SK-N-SH (cell line): Measurements from ENCODE around the gene ZNF628. TPM values are rescaled to one million over a fixed set of nuclear protein-coding genes. Genes with fewer than 3 reads are reported as not detected.

Experiments
- CTCF ChIA-PET: fragments of 300-600, 350-600 bp; formaldehyde crosslinking; extraction: SDS; loops from one replicate; lab custom pipeline; 2021; lab: Yijun Ruan, JAX
- POLR2A ChIA-PET: fragments of 350-600 bp; sonication (Branson Sonifier 250); formaldehyde crosslinking; extraction: SDS; loops from one replicate; lab custom pipeline; 2020; ENCODE audit warnings: antibody characterized with exemption, inconsistent platforms; lab: Yijun Ruan, JAX
- DNase-seq: peaks from one replicate; pipeline ENCODE4 v3.0.0; 2012
- H2AFZ ChIP-seq: fragments of 200-600 bp; sonication (generic); 2 replicates; pipeline ENCODE4 v1.8.1; 2016; ENCODE audit warnings: antibody characterized with exemption, mild to moderate bottlenecking, low read depth
- H3F3A ChIP-seq: fragments of 200-600 bp; sonication (generic); replicated peaks from 2 replicates; pipeline ENCODE3; 2016; ENCODE audit warnings: antibody characterized with exemption, mild to moderate bottlenecking; ENCODE audit not compliant: insufficient read depth
- H3K27ac ChIP-seq, 2 experiments: fragments of 200-500 bp in 1 of 2; fragments of 200-600 bp in 1 of 2; sonication (Bioruptor generic) in 1 of 2; sonication (generic), shearing (Covaris generic) in 1 of 2; 2 replicates each; pipeline versions ENCODE4 v1.5.1 to v1.6.1; 2014 to 2016; ENCODE audit warnings: low read depth in 2 of 2, inconsistent platforms in 1 of 2, low read length in 1 of 2, mild to moderate bottlenecking in 1 of 2, mixed read lengths in 1 of 2
- H3K27me3 ChIP-seq: fragments of 200-600 bp; sonication (generic), shearing (Covaris generic); 2 replicates; pipeline ENCODE4 v1.6.1; 2016; ENCODE audit warnings: mixed run types; ENCODE audit not compliant: insufficient read depth
- H3K36me3 ChIP-seq, 2 experiments: fragments of 200-500 bp in 1 of 2; fragments of 200-600 bp in 1 of 2; sonication (Bioruptor generic) in 1 of 2; sonication (generic) in 1 of 2; replicated peaks in 1 of 2; 2 replicates each; pipeline versions ENCODE3 to v1.5.1; 2014 to 2016; ENCODE audit warnings: low read length in 1 of 2, mild to moderate bottlenecking in 1 of 2; ENCODE audit not compliant: insufficient read depth in 2 of 2, control insufficient read depth in 1 of 2
- H3K4me1 ChIP-seq, 2 experiments: fragments of 200-500 bp in 1 of 2; fragments of 200-600 bp in 1 of 2; sonication (Bioruptor generic) in 1 of 2; sonication (generic), shearing (Covaris generic) in 1 of 2; 2 replicates each; pipeline versions ENCODE4 v1.5.1 to v1.6.1; 2014 to 2016; ENCODE audit warnings: low read depth in 1 of 2, low read length in 1 of 2, mixed run types in 1 of 2; ENCODE audit not compliant: insufficient read depth in 2 of 2, control insufficient read depth in 1 of 2
- H3K4me2 ChIP-seq: fragments of 200-600 bp; sonication (generic), shearing (Covaris generic); 2 replicates; pipeline ENCODE4 v1.6.1; 2017; ENCODE audit warnings: mixed run types
- H3K4me3 ChIP-seq, 2 experiments: fragments of 200-500 bp in 1 of 2; fragments of 200-600 bp in 1 of 2; sonication (Bioruptor generic) in 1 of 2; sonication (generic), shearing (Covaris generic) in 1 of 2; 2 replicates each; pipeline versions ENCODE4 v1.5.1 to v1.8.1; 2014 to 2016; ENCODE audit warnings: low read depth in 2 of 2, inconsistent platforms in 1 of 2, low read length in 1 of 2, mild to moderate bottlenecking in 1 of 2, mixed read lengths in 1 of 2, moderate library complexity in 1 of 2
- H3K79me2 ChIP-seq: fragments of 200-600 bp; sonication (generic); 2 replicates; pipeline ENCODE4 v1.8.1; 2017; ENCODE audit warnings: mild to moderate bottlenecking; ENCODE audit not compliant: insufficient read depth
- H3K9ac ChIP-seq: fragments of 200-600 bp; sonication (generic); 2 replicates; pipeline ENCODE4 v1.6.1; 2017; ENCODE audit warnings: mixed run types
- H3K9me2 ChIP-seq: fragments of 200-600 bp; sonication (generic); 2 replicates; pipeline ENCODE4 v1.6.1; 2017; ENCODE audit warnings: mixed run types
- H3K9me3 ChIP-seq: fragments of 200-600 bp; sonication (generic); 2 replicates; pipeline ENCODE4 v1.6.1; 2017; ENCODE audit warnings: mixed run types, mild to moderate bottlenecking, moderate library complexity
- H4K20me1 ChIP-seq: fragments of 200-600 bp; sonication (generic); 2 replicates; pipeline ENCODE4 v1.6.1; 2017; ENCODE audit warnings: mild to moderate bottlenecking, mixed run types; ENCODE audit not compliant: insufficient read depth
- CHD2 ChIP-seq: fragments of 150-350 bp; IDR thresholded peaks from 2 replicates; pipeline ENCODE4 v1.6.1; 2018; ENCODE audit warnings: low read length; ENCODE audit not compliant: partially characterized antibody
- EZH2phosphoT487 ChIP-seq: fragments of 200-600 bp; sonication (generic); IDR thresholded peaks from 2 replicates; pipeline ENCODE4 v1.6.1; 2017; ENCODE audit warnings: low read depth, mixed run types, mild to moderate bottlenecking, antibody characterized with exemption, moderate library complexity, borderline replicate concordance
- FOXM1 ChIP-seq: IDR thresholded peaks from 2 replicates; pipeline ENCODE4 v1.4.0; 2012; ENCODE audit warnings: low read depth, mild to moderate bottlenecking
- GABPA ChIP-seq: IDR thresholded peaks from 2 replicates; pipeline ENCODE4 v1.4.0; 2012; ENCODE audit warnings: low read depth, mild to moderate bottlenecking
- GATA2 ChIP-seq: sonication (generic); formaldehyde crosslinking; IDR thresholded peaks from 2 replicates; pipeline ENCODE4 v1.5.0; 2020; ENCODE audit warnings: mild to moderate bottlenecking, missing genetic modification reagents
- MXI1 ChIP-seq: IDR thresholded peaks from 2 replicates; pipeline ENCODE4 v1.6.1; 2012; ENCODE audit warnings: mild to moderate bottlenecking, low read depth, low read length, improper control_type of control experiment
- NFIC ChIP-seq: IDR thresholded peaks from 2 replicates; pipeline ENCODE4 v1.4.0; 2012; ENCODE audit warnings: borderline replicate concordance
- POLR2AphosphoS5 ChIP-seq: IDR thresholded peaks from 2 replicates; pipeline ENCODE4 v1.6.1; 2012; ENCODE audit warnings: low read depth, low read length
- RAD21 ChIP-seq: IDR thresholded peaks from 2 replicates; pipeline ENCODE4 v1.6.1; 2012; ENCODE audit warnings: mild to moderate bottlenecking, low read length
- SMC3 ChIP-seq: IDR thresholded peaks from 2 replicates; pipeline ENCODE4 v1.6.1; 2012; ENCODE audit warnings: low read depth, low read length, improper control_type of control experiment
- TAF1 ChIP-seq: IDR thresholded peaks from 2 replicates; pipeline ENCODE4 v1.6.1; 2012; ENCODE audit warnings: low read depth, mild to moderate bottlenecking, low read length, moderate library complexity, borderline replicate concordance
- TCF12 ChIP-seq: IDR thresholded peaks from 2 replicates; pipeline ENCODE4 v1.4.0; 2012
- WGBS: methylation state at CpG from one replicate; pipeline ENCODE4 v1.1.6; 2017; ENCODE audit warnings: low lambda C conversion rate; 5-methylcytosine and 5-hydroxymethylcytosine counted together
- polyA plus RNA-seq, 3 experiments: library from polyadenylated mRNA; depleted of rRNA; stranded (reverse); fragments of >200 nt; gene quantifications; 2 replicates each; pipeline ENCODE4 v1.2.3, GENCODE V29; 2012
- TF ChIP-seq, protein P1 (sequence below): fragments of 200-600 bp; sonication (generic); IDR thresholded peaks from 2 replicates; pipeline ENCODE4 v1.6.1; 2017; ENCODE audit warnings: antibody characterized with exemption, mild to moderate bottlenecking, moderate library complexity
- TF ChIP-seq, protein P2 (sequence below): IDR thresholded peaks from 2 replicates; pipeline ENCODE4 v1.4.0; 2012; ENCODE audit warnings: low read depth, borderline replicate concordance
- TF ChIP-seq, protein P3 (sequence below): IDR thresholded peaks from 2 replicates; pipeline ENCODE4; 2012
- TF ChIP-seq, protein P4 (sequence below): IDR thresholded peaks from 2 replicates; pipeline ENCODE4 v1.4.0; 2012; ENCODE audit warnings: low read depth, borderline replicate concordance

Gene ZNF628
- polyA plus RNA-seq, 1 of the 3 experiments (the other 2 are of a cell fraction) = 1.6 TPM

DNA sequence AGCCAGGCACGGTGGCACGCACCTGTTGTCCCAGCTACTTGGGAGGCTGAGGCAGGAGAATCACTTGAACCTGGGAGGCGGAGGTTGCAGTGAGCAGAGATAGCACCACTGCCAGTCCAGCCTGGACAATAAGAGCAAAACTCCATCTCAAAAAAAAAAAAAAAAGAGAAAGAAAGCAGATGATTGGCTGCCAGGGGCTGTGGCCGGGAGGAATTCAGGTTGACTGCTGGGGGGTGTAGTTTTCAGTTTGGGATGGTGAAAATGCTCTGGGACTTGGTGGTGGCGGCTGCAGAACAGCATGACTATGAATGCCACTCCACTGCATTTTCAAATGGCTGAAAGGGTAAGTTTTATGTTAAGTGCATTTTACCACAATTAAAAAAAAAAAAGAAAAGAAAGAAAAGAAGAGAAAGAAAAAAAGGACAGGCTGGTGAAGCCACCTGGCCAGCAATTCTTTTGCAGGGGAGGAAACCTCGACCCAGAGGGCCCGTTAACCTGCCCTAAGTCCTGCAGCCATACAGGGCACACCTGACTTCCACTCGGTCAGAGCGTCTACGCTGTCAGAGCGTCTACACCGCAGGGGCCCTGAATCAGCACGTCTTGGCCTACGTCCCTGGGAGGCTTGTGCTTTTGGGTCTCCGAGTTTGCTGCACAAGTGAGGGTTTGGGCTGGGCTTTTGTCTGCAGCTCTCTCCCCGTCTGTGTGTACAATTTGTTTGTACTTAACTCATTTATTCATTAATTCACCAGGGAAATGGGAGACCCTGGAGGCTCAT is 18.5 kb upstream of the ZNF628 start:
- Histone ChIP-seq H3K36me3 (no peaks in the 10 kb centered on the region), H3K79me2 (peaks cover 12% of the 10 kb centered on the region; the same call in 1 of the 2 replicates), H2AFZ (no peak overlapping the region), H3K4me1 (peaks cover 9 to 21% of the 10 kb centered on the region in 2 experiments; a peak in 2 of 4 replicates), H3K4me3 (no peak overlapping the region), H3K9me2 (no peaks in the 10 kb centered on the region), H3K27me3 (no peaks in the 10 kb centered on the region), H3K9ac (no peak overlapping the region), H3K9me3 (no peaks in the 10 kb centered on the region), H3F3A (peaks cover 26% of the 10 kb centered on the region), H3K27ac (no peak overlapping the region), H4K20me1 (peaks cover 15% of the 10 kb centered on the region), H3K4me2 (no peak overlapping the region)
- no peak for DNase-seq
- ChIA-PET POLR2A (no interaction called here), CTCF (interaction anchor here (1.4 to 2.5 kb wide), 3 partner anchors 9 to 40 kb away, joined by 3 to 10 read pairs (median 7); no protein-coding TSS in a partner anchor)
- 90% methylated on average over 11 of the region's 16 CpGs for WGBS
- TF ChIP-seq, protein P1, sequence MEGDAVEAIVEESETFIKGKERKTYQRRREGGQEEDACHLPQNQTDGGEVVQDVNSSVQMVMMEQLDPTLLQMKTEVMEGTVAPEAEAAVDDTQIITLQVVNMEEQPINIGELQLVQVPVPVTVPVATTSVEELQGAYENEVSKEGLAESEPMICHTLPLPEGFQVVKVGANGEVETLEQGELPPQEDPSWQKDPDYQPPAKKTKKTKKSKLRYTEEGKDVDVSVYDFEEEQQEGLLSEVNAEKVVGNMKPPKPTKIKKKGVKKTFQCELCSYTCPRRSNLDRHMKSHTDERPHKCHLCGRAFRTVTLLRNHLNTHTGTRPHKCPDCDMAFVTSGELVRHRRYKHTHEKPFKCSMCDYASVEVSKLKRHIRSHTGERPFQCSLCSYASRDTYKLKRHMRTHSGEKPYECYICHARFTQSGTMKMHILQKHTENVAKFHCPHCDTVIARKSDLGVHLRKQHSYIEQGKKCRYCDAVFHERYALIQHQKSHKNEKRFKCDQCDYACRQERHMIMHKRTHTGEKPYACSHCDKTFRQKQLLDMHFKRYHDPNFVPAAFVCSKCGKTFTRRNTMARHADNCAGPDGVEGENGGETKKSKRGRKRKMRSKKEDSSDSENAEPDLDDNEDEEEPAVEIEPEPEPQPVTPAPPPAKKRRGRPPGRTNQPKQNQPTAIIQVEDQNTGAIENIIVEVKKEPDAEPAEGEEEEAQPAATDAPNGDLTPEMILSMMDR = no peak
- TF ChIP-seq, protein P2, sequence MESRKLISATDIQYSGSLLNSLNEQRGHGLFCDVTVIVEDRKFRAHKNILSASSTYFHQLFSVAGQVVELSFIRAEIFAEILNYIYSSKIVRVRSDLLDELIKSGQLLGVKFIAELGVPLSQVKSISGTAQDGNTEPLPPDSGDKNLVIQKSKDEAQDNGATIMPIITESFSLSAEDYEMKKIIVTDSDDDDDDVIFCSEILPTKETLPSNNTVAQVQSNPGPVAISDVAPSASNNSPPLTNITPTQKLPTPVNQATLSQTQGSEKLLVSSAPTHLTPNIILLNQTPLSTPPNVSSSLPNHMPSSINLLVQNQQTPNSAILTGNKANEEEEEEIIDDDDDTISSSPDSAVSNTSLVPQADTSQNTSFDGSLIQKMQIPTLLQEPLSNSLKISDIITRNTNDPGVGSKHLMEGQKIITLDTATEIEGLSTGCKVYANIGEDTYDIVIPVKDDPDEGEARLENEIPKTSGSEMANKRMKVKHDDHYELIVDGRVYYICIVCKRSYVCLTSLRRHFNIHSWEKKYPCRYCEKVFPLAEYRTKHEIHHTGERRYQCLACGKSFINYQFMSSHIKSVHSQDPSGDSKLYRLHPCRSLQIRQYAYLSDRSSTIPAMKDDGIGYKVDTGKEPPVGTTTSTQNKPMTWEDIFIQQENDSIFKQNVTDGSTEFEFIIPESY = no peak
- TF ChIP-seq GATA2 (CRISPR knock-in tag) (no peak), SMC3 (no peak), MXI1 (no peak), NFIC (no peak), CHD2 (no peak), POLR2AphosphoS5 (no peak), EZH2phosphoT487 (no peak), GABPA (no peak), TCF12 (no peak), TAF1 (no peak), FOXM1 (no peak), RAD21 (no peak)
- TF ChIP-seq, protein P3, sequence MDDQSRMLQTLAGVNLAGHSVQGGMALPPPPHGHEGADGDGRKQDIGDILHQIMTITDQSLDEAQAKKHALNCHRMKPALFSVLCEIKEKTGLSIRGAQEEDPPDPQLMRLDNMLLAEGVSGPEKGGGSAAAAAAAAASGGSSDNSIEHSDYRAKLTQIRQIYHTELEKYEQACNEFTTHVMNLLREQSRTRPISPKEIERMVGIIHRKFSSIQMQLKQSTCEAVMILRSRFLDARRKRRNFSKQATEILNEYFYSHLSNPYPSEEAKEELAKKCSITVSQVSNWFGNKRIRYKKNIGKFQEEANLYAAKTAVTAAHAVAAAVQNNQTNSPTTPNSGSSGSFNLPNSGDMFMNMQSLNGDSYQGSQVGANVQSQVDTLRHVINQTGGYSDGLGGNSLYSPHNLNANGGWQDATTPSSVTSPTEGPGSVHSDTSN = no peak
- TF ChIP-seq, protein P4, sequence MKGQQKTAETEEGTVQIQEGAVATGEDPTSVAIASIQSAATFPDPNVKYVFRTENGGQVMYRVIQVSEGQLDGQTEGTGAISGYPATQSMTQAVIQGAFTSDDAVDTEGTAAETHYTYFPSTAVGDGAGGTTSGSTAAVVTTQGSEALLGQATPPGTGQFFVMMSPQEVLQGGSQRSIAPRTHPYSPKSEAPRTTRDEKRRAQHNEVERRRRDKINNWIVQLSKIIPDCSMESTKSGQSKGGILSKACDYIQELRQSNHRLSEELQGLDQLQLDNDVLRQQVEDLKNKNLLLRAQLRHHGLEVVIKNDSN = no peak
